Urinary bladder (tissue), 4 donors: ENCODE results near the gene C5orf15. TPM values are rescaled to one million over a fixed set of nuclear protein-coding genes. Genes with fewer than 3 reads are reported as not detected.

Experiments
- DNase-seq: peaks from one replicate; pipeline ENCODE4 v3.0.0-alpha.2; 2015; ENCODE audit errors: extremely low spot score
- H3K27ac ChIP-seq: one replicate; pipeline ENCODE4 v1.5.1; 2013; ENCODE audit warnings: low read depth, mild to moderate bottlenecking, moderate library complexity
- H3K36me3 ChIP-seq: one replicate; pipeline ENCODE4 v1.6.1; 2013; ENCODE audit warnings: mild to moderate bottlenecking, moderate library complexity; ENCODE audit not compliant: insufficient read depth
- H3K4me1 ChIP-seq: one replicate; pipeline ENCODE4 v1.6.1; 2013; ENCODE audit warnings: mild to moderate bottlenecking, moderate library complexity; ENCODE audit not compliant: insufficient read depth
- H3K4me3 ChIP-seq: one replicate; pipeline ENCODE4 v1.5.1; 2013; ENCODE audit warnings: low read depth, low read length
- WGBS: extraction: QIAGEN DNeasy Blood & Tissue Kit; methylation state at CpG from one replicate; pipeline ENCODE4 v1.1.7; 2013; 5-methylcytosine and 5-hydroxymethylcytosine counted together
- polyA plus RNA-seq: library from polyadenylated mRNA; stranded (reverse); fragments of 200-250 nt; gene quantifications from one replicate; pipeline ENCODE4 v1.2.3, GENCODE V29; 2013
- total RNA-seq: library from RNA; depleted of rRNA; stranded (reverse); fragments of >200 nt; gene quantifications from one replicate; pipeline ENCODE4 v1.2.3, GENCODE V29; 2014
- donor health status: healthy with polysubstance abuse.
- donor health status: healthy.

The C5orf15 gene
- total and polyA plus RNA-seq, 2 donors: 39.8 to 81.7 TPM

DNA sequence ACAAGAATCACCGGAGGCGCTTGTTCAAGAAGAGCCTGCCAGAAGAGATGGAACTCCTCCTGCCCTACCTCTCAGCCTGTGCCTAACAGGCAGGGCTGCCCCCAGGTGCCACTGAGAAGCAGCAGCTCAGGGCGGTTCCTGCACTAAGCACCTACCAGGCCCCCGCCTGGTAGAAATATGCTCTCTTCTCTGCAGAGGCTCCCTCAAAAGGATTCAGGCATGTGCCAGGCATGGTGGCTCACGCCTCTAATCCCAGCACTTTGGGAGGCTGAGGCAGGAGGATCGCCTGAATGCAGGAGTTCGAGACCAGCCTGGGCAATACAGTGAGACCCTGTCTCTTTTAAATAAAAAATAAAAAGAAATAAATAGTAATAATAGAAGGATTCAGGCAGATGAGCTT is 30.4 kb upstream of the C5orf15 start:
- H3K27ac ChIP-seq: no peak overlapping the region
- H3K4me1 ChIP-seq: no peaks in the 10 kb centered on the region
- no peak overlapping the region for H3K4me3 ChIP-seq
- 94% methylated on average over 7 of the region's 7 CpGs for WGBS
- H3K36me3 ChIP-seq: no peaks in the 10 kb centered on the region
- no peak for DNase-seq

GRCh38 chr5:133998042-133998441 is 29.6 kb upstream of the C5orf15 start:
- no peak for DNase-seq
- Histone ChIP-seq H3K36me3 (no peaks in the 10 kb centered on the region), H3K4me3 (no peak overlapping the region), H3K4me1 (no peaks in the 10 kb centered on the region), H3K27ac (no peak overlapping the region)
- WGBS: 87% methylated on average over 6 of the region's 6 CpGs

DNA sequence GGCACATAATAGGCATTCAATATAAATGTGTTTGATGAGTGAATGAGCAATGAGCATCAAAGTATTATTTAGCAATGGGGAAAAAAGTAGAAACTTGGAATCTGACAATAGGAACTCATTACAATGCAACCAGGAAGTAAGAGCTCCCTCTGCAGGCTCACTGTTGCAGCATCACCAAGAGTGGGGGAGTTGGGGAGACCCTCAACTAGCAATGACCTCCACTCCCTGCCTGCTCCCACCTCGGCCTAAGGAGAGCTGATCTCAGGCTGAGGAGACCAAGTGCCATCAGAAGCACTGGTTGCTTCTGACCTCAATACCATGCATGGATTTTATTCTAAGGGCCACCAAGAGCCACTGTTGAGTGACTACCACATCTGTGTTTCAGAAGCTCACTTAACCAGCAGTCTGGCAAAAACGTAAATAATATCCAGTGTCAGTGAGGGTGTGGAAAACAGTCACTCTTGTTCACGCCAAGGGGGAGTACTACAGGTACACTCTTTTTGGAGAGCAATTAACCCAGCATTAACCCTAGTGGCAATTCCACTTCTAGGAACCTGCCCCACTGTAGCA is 28.3 kb upstream of the C5orf15 start:
- Histone ChIP-seq H3K4me3 (no peak overlapping the region), H3K36me3 (no peaks in the 10 kb centered on the region), H3K4me1 (no peaks in the 10 kb centered on the region), H3K27ac (no peak overlapping the region)
- 86% methylated on average over 3 of the region's 3 CpGs for WGBS
- DNase-seq: no peak

DNA sequence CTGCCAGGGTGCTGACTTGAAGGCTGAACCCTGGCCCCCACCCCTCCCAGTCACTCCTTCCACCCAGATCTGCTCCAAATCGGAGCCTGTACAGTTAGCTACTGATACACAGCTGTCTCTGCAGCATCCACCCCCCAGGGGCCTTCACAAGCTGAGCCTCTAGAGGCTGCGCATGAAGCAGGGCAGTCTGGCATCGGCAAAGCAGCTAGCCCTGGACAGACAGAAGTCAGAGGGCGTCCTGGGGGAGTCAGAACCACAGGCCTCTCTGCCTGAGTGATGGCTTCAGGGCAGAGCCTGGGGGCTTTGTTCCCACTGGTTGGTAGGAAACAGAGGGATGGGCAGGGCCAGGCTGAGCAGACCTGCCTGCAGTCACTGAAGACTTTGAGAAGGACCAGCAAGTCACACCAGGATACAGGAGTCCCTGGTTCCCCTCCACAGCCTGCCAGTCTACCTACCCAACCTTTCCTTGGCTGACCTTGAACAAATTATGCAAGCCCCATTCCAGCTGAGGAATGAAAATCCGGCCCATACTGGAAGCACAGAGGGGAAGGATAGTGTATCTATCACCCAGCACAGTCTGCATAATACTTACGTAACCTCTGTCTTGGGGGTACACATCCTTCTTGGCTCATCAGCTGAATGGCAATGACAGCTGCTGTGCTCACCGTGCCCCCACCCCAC is 27.6 kb upstream of the C5orf15 start:
- Histone ChIP-seq H3K27ac (no peak overlapping the region), H3K36me3 (no peaks in the 10 kb centered on the region), H3K4me3 (no peak overlapping the region), H3K4me1 (no peaks in the 10 kb centered on the region)
- 65% methylated on average over 7 of the region's 7 CpGs for WGBS
- DNase-seq: no peak

DNA sequence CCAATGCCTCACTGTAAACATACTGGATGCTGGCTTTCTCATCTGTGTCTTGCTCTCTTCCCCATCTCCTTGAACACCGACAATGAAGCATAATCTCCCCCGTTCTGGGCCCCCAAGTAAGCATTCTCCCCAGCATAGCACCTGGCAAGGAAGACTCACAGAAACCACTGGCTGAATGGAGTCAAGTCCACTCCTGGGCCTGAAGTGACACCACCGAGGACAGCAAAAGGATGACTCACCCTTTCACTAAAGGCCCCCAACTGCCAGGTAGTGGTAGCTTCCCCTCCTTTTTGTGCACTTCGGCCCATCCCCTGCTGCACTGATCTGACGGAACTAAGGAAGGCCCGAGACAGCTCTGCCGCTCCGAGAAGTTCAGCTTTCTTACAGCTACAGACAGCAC is 26.9 kb upstream of the C5orf15 start:
- Histone ChIP-seq H3K36me3 (no peaks in the 10 kb centered on the region), H3K27ac (no peak overlapping the region), H3K4me3 (no peak overlapping the region), H3K4me1 (no peaks in the 10 kb centered on the region)
- WGBS: 54% methylated on average over 8 of the region's 8 CpGs
- no peak for DNase-seq

DNA sequence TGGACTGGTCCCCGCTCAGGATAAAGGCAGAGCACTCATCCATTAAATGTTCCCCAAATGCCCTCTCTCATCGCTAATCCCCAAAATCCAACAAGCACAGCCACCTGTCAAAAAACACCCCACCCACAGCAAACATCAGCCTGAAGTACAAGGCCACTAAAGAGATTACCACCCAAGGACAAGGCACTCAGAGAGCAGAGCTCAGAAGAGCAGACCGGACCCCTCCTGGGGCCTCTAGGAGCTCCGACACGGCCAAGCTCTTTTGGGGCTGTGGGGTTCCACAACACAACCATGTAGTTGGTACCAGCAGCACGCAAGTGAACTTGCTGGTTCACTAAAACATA is 26.5 kb upstream of the C5orf15 start:
- 73% methylated on average over 6 of the region's 6 CpGs for WGBS
- Histone ChIP-seq H3K4me3 (no peak overlapping the region), H3K36me3 (no peaks in the 10 kb centered on the region), H3K4me1 (no peaks in the 10 kb centered on the region), H3K27ac (no peak overlapping the region)
- no peak for DNase-seq

- DNase-seq: no peak
- Histone ChIP-seq H3K4me3 (no peak overlapping the region), H3K27ac (no peak overlapping the region), H3K36me3 (no peaks in the 10 kb centered on the region), H3K4me1 (no peaks in the 10 kb centered on the region)
- WGBS: 53% methylated on average over 9 of the region's 9 CpGs
Observed at GRCh38 chr5:133994297-133994989, 26.0 kb upstream of the C5orf15 start.

DNA sequence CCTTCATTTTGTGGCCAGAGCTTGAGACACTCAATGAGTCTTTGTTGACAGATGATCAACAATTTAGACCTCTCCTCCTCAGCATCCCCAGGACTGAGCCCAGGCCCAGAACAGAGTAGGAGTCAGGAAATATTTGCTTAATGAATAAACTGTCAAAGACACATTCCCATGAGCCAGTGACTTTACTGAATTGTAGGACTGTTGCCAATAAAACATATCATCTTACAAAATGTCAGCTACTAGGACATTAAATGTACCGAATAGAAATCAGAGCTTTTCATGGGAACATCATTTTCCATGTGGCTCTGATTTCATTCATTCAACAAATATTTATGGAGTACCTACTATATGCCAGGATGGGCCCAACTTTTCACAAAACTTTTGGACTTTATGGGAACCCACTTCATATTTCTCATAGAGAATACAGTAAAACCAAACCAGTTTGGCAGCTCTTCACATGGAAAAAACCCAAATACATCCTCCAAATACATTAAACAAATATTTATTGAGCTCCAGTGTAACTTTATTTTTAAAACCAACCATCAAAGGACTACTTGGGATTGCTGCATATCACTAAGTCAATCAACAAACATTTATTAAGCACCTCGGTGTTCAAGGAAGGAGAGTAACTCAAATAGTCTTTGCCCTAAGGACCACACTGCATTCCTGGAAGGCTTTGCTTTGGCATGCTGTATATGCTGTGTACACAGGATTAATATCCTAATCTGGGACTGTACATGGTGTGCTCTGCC is 24.9 kb upstream of the C5orf15 start:
- H3K4me3 ChIP-seq: no peak overlapping the region
- H3K27ac ChIP-seq: no peak overlapping the region
- no peaks in the 10 kb centered on the region for H3K4me1 ChIP-seq
- 28% methylated on average over 2 of the region's 2 CpGs for WGBS
- no peak for DNase-seq
- H3K36me3 ChIP-seq: peaks cover 5% of the 10 kb centered on the region

- H3K4me1 ChIP-seq: no peaks in the 10 kb centered on the region
- DNase-seq: no peak
- no peak overlapping the region for H3K27ac ChIP-seq
- peaks cover 5% of the 10 kb centered on the region for H3K36me3 ChIP-seq
- 67% methylated on average over 8 of the region's 8 CpGs for WGBS
- no peak overlapping the region for H3K4me3 ChIP-seq
Observed at GRCh38 chr5:133992429-133993155, 24.2 kb upstream of the C5orf15 start.

DNA sequence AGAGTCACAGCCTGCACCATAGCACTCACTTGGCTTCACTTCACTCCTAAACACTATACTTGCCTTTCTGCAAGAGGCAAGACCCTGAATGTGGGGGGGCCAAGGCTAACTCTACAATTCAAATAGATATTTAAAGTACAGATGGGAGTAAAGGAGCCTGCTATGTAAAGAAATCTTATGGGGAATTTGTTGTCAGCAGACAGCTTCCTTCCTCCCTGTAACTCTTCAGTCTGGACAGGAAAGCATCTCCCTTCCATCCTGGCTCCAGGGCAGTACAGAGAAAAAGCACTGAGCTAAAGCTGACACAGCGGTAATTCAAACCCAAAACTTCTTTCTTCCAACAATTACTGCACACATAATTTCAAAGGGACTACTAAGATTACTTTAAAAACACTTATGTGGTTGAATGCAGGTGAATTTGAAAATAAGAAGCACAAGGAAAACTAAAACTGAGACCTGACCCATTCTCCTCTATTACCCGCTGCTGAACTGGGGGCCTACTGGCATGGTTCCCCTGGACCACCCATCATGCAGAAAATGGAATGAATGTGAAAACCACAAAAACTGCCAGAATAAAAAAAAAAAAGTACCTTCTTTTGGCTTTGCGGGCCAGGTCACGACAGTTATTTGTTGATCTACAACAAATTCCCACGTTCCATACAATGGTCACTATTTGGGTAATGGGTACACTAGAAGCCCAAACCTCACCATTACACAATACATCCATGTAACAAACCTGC is 22.9 kb upstream of the C5orf15 start:
- H3K36me3 ChIP-seq: peaks cover 5% of the 10 kb centered on the region
- no peaks in the 10 kb centered on the region for H3K4me1 ChIP-seq
- DNase-seq: peak; percentile 61
- WGBS: 81% methylated on average over 5 of the region's 5 CpGs
- H3K27ac ChIP-seq: no peak overlapping the region
- no peak overlapping the region for H3K4me3 ChIP-seq

- Histone ChIP-seq H3K4me3 (no peak overlapping the region), H3K36me3 (peaks cover 5% of the 10 kb centered on the region), H3K27ac (no peak overlapping the region), H3K4me1 (no peaks in the 10 kb centered on the region)
- DNase-seq: no peak
- WGBS: 81% methylated on average over 6 of the region's 6 CpGs
Observed at GRCh38 chr5:133990396-133990795, 22.0 kb upstream of the C5orf15 start.

- no peak for DNase-seq
- Histone ChIP-seq H3K4me3 (no peak overlapping the region), H3K27ac (no peak overlapping the region), H3K36me3 (peaks cover 5% of the 10 kb centered on the region), H3K4me1 (no peaks in the 10 kb centered on the region)
- 89% methylated on average over 3 of the region's 3 CpGs for WGBS
Observed at GRCh38 chr5:133985540-133986180, 17.2 kb upstream of the C5orf15 start.
